EH (cell line): ENCODE data around the gene PDLIM5.
A peak's percentile ranks its signal among the peaks of the same experiment; 100 is the strongest.
"Not testable (repeated sequence)": the region's sequence is repeated elsewhere in the genome, so short reads cannot be mapped to it uniquely, and the experiment has no call there.

ENCODE experiments used
- DNase-seq: peaks from one replicate; pipeline ENCODE4 v3.0.0-alpha.2; 2015; ENCODE audit warnings: low read depth

Gene PDLIM5

DNA sequence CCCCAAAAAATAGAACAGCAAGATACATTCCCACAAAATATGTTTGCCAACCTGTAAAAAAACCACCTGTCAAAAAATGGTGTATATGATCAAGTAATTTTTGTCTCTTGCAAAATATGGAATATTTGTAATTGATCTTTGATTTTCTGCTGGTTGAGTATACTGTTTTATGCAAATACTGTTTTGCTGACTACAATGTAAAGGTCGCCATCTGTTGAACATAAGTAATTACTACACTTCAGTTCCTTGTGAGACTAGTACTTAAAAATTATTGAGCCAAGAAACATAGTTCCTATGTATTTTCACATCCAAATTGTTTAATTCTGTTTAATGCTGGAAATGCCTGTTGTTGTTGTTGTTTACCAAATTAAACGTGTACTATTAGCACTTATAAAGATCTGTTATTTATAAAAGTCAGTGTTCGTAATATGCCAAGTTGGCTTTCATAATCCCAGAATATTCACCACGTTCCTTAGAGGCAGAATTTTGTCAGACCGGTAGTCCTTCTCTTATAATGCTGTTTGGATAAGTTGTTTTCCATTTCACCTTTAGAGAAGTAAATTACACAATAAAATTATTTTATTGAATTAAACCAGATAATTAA lies 144.2 kb downstream of the PDLIM5 start:
- peak; percentile 64 for DNase-seq

DNA sequence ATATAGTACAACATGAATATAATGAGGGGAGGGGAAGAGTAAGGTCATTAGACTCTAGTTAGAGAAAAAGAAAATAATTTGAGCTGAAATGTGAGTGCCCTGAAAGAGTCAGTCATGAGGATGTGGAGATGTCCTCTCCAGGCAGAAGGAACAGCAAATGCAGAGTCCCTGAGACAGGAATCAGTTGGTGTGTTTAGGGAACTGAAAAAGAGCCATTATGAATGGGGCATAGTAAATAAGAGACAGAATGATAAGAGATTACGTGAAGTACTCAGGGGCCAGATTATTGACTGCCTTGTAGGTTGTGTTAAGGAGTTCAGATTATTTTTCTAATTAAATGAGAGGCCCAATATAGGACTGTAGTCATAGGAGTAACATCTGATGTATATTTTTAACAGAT lies 147.0 kb downstream of the PDLIM5 start:
- DNase-seq = no peak

DNA sequence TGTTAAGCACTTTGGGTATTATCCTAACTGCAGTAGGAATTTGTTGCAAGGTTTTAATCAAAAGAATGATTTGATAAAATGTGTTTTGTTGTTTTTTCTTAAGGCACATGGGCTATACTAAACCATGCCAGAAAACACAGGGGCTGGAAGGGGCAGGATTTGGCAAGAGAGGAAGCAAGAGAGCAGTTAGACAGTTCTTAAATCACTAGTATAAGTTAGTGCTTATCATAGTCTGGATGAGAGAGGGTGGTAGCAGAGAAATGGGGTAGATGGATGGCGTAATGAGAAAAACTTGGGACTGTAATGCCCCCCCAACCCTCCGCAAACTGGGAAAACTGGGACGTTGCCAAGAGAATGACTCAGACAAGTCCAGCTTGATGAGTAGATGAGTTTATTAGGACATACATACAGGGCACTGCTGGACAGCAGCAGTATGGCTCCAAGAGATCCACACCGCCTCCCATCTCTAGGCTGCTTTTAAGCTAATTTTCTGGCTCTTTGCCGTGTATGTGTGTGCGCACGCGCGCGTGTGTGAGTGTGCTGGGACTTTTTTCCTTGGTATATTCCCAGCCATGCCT lies 151.5 kb downstream of the PDLIM5 start:
- peak; percentile 79 for DNase-seq

DNA sequence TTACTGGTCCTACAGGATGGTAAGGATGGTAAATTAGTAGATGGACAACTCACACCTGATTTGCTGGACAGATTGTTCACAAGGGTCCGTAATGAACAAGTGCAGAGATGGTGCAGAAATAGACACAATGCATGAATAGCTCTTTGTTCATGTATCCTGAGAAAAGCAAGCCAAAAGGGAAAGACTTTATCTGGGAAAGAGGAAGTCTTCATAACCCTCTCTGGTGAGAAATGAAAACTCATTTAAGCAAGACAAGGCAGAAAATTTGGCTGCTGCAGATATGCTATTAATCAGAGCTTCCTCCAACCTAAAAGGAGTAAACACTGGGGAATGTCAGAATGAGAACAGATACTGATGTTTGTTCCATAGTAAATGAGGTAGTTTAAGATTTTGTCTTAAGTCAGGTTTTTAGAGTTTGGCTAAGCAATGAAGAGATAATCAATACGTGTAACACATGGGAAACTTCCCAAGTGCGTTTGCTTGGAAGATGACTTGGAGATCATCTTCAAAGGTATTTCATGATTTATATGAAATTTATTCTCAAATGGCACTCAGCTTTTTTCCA lies 153.6 kb downstream of the PDLIM5 start:
- no peak for DNase-seq

DNA sequence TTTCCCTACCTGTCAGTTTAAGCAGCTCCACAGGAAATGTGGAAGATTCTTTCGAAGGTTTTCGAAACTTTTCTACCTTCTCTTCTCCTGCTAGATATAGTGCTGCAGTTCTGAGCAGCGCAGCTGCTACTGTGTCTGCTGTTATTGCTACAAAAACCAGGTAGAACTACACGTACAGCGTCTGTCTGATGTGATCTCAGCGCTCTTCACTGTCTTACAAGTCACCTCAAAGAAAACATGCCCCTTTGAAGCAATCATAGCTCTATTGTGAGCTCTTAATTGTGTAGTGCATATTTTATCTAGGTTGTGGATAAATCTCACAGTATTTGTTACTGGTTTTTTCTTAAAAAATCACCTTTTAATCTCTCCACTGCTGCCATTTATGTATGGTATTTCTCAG lies 158.4 kb downstream of the PDLIM5 start:
- DNase-seq = no peak

DNA sequence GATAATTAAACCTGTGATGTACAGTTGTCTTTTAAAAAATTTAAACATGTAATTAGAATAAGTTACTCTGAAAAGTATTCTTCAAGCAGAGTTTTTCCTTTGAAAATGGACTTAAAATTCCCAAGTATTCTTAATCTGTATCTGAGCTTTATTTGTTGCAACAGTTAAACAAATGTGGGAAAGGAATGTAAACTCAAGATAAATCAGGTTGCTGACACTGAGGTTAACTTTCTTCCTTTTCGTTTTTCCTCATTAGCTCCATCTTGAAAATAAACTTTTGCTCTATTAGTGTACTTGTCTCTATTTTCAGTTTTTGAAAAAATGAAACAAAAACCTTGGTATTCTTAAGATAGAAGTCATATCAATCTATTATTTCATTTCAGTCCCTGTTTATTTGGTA lies 161.5 kb downstream of the PDLIM5 start:
- DNase-seq = no peak

DNA sequence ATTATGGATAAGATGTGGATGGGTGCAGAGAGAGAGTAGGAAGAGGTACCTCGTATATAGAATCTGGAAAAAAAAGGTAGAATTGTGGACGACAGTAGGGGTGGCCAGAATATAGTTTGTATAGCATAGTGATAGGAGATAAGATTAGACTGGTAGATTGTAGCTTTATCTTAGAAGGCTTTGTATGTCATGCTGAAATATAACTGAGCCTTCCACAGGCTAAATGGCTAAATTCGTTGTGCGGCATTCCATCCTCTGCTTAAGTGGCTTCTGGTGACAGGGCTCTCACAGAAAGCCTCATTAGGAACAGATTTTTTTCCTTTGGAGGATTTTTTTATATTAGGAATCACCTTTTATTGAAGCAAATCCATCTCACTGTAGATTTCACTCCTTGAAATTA lies 163.7 kb downstream of the PDLIM5 start:
- no peak for DNase-seq

DNA sequence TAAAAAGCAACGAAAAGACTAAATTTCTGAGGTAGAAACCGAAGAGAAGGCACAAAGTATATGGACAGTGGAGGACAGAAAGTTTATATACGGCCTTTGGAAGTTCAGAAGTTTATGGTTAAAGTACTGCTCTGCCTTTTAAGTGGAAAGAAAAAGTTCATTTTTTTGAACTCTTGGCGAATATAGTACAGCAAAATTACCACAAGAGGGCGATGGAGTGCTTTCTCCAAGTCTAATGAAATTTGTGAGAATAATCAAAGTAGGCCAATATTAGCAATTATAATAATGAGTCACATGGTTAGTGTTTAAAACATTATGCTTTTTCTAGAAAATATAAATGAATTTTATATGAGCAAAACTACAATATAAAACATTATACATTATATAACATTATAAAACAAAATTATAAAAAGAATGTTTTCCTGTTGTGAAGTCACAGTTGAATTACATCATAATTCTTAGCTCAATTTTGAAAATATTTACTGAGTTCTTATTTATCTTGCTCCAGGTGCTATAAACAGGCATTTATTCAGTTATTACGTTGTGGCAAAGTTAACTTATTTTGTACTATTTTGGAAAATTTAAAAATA lies 169.8 kb downstream of the PDLIM5 start:
- DNase-seq = peak; percentile 60

DNA sequence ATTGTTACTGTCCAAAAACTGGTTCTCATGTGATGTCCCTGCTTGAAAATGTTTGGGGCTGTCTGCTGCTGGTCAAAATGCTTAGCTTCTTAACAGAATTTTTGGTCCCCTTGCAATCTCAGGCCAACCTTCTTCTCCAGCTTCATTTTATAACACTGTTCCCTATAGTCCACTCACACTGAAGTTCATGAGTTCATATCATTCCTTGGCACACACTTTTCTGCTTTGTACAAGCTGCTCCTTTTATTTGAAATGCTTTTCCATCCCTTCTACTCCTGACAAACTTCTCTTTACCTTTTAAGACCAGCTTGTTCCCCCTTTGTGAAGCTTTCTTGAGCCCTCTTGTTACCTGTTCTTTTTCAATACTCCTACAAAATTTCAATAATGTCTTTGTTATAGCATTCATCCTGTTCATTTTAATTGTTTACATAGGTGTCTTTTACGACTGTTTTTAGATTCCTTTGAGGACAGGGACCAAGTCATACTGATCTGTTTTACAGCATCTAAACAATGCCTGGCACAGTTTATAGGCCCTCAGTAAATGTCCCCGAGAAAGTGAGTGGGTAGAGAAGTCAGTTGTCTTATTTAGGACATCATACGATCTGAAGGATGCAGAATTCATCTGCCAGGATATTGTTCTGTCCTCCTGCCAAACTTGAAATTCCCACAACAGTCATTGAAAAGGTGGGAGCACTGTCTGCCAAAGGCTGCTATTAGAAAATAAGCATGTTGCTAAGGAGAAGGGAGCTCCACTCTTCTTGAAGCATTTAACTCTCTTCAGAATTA lies 171.6 kb downstream of the PDLIM5 start:
- no peak for DNase-seq

DNA sequence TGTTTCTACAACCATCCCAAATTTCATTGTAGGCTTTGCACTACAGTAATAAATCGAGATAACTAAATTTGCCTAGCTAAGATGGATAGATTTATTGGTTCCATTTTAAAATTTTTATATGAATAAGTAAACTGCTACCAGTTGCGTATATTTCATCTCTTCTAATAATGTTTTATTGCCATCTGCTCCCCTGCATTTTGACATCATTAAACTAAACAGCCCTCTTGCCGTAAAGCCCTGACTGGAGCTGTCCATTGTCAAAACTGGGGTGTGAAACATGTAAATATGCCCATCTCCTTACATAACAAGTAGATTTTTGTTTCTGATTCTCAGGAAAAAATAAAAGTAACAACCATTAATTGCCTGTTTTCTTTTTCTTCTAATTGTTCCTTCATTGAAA lies 175.2 kb downstream of the PDLIM5 start:
- no peak for DNase-seq

DNA sequence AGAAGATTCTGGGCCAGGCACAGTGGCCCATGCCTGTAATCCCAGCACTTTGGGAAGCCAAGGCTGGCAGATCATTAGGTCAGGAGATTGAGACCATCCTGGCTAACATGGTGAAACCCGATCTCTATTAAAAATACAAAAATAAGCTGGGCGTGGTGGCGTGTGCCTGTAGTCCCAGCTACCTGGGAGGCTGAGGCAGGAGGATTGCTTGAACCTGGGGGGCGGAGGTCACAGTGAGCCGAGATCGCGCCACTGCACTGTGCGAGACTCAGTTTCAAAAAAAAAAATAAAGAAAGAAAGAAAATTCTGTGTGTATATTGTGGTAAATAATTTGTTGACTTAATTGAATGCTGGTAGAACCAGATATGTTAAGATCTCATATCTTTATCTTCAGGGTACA lies 177.3 kb downstream of the PDLIM5 start:
- not testable (repeated sequence) for DNase-seq

DNA sequence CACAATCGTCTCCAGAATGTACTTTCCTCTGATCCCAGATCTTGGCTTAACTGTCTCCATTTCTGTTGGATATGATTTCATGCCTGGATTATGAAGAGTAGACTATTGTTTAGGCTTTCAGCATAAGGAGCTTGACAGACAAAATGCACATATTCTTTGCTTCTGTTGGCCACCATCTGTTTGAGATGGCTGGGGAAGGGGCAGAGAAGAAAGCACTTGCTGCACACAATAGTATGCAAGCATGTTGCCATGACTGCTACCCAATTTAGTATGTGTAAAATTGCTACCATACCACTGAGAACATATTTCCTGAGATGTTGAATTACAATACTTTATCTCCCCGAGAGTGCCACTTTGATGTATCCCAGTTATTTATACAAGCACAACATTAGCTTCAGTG lies 178.1 kb downstream of the PDLIM5 start:
- no peak for DNase-seq

DNA sequence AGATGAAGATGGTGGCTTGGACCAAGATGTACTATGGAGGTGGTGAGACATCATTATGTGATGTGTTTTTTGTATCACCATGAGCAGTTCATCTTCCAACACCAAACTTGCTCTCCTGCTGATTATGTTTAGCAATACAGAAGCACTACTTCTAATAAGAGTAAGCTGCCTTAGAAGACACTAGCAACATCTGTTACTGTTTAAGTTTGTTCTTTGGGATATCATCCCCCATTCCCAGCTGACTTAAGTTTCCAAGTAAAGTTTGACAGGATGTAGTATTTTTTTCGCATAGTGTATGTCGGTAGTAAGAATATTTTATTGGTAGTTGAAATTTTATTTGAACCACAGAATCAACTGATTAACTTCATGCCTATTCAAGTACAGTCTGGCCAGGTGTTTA lies 182.5 kb downstream of the PDLIM5 start:
- DNase-seq = peak; percentile 83

DNA sequence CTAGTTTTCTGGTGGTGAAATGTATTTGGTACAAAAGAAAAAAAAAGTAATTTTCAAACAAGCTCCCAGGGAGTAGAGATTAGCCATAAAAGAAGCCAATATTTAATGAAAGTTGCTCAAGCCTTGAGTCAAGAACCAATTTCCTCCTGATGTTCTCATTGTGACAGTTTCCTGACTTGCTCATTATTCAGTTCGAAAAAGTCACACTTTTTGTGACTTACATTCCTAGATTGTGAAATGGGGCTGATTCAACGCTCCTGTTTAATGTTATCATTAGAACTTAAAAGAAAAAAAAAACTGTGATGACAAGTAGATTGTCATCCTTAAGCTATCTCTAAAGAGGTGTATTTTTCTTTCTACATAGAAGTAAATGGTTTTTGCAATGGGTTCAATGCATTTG lies 183.4 kb downstream of the PDLIM5 start:
- DNase-seq = peak; percentile 74

DNA sequence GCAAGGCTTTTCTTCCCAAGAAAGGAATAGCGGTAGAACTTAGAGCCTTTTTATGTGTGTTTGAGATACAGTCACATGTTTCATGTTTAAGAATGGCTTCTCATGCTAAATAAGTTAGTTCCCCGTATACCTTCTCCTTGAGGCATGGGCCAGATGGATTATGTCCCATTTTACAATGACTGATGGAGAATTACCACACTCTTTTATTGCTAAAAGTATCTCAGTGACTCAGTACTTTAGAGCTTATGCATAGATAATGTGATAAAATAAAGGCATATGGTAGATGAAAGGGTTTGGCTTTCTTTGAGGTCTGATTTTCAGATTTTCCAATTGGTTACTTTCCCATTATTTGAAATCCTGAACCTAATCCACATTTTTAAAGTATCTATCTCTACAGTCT lies 184.3 kb downstream of the PDLIM5 start:
- peak; percentile 52 for DNase-seq

DNA sequence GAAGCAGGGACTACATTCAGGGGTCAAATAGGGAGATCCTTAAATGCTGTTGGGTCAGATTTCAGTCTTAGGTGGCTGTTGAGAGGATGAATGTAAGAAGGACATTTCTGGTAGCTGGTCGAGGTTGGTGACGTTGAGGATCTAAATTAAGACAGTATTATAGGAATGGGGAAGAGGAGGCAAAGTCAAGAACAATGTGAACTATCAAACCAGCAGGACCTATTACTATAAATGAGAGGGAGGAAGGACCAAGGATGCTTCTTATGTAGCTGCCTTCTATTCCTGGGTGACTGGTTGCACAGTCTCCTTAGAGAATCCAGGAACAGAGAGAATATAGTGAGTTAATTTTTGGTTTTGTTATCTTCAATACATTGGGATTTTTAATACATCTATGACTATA lies 187.6 kb downstream of the PDLIM5 start:
- DNase-seq = no peak

DNA sequence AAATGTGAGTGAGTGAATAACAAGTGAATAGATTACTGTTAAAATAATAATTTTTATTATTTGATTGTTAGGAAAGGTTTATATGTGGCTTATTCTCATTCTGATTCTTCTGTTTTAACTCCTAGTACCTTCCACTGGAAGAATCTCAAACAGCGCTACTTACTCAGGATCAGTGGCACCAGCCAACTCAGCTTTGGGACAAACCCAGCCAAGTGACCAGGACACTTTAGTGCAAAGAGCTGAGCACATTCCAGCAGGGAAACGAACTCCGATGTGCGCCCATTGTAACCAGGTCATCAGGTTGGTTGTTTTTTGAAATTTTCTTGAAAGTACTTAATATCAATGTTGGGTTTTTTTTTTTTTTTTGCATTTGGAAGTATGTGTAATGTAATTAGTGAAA lies 188.4 kb downstream of the PDLIM5 start:
- DNase-seq = no peak

DNA sequence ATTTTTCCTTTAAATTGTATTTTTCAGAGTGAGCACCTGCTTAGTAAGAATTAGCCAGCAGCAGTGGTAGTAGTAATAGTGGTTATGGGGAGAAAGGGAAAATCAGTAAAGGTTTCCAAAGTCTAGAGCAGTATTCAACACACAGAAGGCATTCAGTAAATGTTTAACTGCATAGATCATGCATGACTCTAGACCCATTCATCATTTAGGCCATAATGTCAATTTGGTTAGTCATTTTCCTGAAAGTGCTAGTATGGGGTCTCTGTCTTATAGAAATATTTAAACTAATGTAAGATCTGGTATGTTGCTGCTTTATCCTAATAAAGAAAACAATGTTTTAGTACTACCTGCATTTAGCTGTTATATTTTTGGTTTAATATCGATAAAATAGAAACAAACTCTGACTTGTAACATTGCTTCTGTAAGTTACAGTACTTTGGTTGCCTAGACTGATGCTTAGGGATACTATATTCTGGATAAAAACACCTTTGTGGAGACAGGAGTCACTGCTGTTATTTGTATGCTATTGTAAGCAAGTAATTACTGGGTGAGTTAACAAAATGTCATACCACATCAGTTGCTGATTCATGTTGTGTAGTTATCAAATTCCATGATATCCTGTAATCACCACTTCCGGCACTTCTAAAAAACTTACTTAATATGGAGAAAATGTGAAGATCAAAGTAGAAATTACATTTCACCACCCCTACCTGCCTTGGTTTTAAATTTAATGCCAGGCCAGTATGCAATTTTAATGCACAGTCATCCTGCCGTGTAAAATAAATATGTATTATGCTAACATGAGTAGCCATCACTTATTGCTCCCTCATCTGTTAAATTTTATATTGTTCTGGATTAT lies 190.2 kb downstream of the PDLIM5 start:
- DNase-seq = peak; percentile 81

DNA sequence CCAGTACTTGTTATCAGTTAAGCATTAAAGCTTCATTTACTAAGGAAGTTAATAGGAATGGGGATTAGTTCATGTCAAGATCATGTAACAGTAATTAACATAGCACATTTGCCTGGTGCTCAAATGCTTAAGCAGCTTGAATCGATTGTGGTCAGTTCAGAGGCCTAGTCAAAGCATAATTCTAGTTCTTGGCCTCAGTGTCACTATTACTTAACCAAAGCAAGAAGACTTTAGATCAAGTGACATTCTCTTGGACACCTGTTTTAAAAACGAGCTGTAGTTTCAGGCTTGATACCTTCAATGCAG lies 190.8 kb downstream of the PDLIM5 start:
- DNase-seq = peak; percentile 37

DNA sequence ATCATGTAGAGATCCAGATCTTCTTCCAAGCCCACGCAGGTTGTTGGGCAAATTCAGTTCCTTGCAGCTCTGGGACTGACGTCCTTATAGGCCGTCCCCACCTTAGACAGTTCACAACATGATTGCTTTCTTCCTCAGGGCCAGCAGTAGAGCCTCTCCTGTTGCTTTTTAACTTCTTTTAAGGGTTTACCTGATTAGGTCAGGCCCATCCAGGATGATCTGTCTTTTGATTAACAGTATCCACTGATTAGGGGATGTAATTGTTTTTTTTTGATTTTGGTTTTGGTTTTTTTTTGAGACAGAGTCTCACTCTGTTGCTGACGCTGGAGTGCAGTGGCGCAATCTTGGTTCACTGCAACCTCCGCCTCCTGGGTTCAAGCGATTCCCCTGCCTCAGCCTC lies 197.0 kb downstream of the PDLIM5 start:
- no peak for DNase-seq

DNA sequence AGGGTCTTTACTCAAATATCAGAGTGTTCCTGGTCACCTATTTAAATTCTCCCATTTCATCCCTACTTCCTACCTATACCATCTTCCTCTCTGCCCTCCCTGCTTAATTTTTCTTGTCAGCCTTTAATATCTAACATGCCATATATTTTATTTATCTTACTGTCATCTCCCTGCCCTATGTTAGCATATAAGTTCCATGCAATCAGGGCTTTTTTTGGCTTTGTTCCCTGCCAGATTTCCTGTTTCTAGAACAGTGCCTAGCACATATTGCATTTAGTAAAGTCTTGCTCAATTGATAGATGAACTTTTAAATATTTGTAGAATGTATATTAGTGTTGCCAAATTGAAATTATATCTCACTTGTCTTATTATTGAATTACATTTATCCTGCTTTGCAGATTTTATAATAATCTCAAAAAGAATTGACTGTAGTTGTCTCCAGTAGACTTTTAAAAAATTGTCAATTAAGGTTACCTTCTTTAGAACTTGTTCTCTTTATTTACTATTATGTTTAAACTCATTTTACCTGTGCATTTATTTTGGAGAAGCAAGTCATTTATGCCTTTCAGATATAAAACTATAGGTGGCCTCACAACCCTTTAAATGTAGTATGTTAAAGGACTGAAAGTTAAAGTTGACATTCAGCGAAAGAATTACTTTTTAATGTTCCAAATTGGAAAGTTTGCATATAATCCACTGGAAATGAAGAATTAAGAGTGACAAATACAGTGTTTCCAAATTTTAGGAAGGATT lies 197.8 kb downstream of the PDLIM5 start:
- peak; percentile 55 for DNase-seq
